BE2C (cell line): Measurements from ENCODE around the gene PKHD1.
A peak's percentile ranks its signal among the peaks of the same experiment; 100 is the strongest.

Source experiments
- DNase-seq: peaks from one replicate; pipeline ENCODE4 v3.0.0-alpha.2; 2020
- H3K27me3 ChIP-seq: fragments of 250-450 bp; sonication (Bioruptor Pico); 2 replicates; pipeline ENCODE4 v1.5.1; 2020; ENCODE audit warnings: mild to moderate bottlenecking
- H3K36me3 ChIP-seq: fragments of 250-450 bp; sonication (Bioruptor Pico); 2 replicates; pipeline ENCODE4 v1.5.1; 2020; ENCODE audit warnings: mild to moderate bottlenecking
- H3K4me1 ChIP-seq: fragments of 250-450 bp; sonication (Bioruptor Pico); 2 replicates; pipeline ENCODE4 v1.5.1; 2020
- H3K4me3 ChIP-seq: 2 replicates; pipeline ENCODE4 v1.5.1; 2011; ENCODE audit warnings: low read depth, low read length
- H3K9me3 ChIP-seq: fragments of 250-450 bp; sonication (Bioruptor Pico); 2 replicates; pipeline ENCODE4 v1.5.1; 2020
- CTCF ChIP-seq: IDR thresholded peaks from 2 replicates; pipeline ENCODE4 v1.5.1; 2012; ENCODE audit warnings: mild to moderate bottlenecking, low read depth, low read length

PKHD1 gene

GRCh38 chr6:51788121-51788520 is 299.3 kb downstream of the PKHD1 start:
- Histone ChIP-seq H3K9me3 (no peaks in the 10 kb centered on the region), H3K36me3 (no peaks in the 10 kb centered on the region), H3K27me3 (no peaks in the 10 kb centered on the region), H3K4me3 (no peak overlapping the region), H3K4me1 (peaks cover 4% of the 10 kb centered on the region; the same call in 1 of the 2 replicates)
- TF ChIP-seq CTCF: no peak
- DNase-seq: no peak

- DNase-seq: no peak
- H3K36me3 ChIP-seq: no peaks in the 10 kb centered on the region
- H3K27me3 ChIP-seq: no peaks in the 10 kb centered on the region
- no peaks in the 10 kb centered on the region for H3K9me3 ChIP-seq
- no peak for TF ChIP-seq CTCF
- peaks cover 12% of the 10 kb centered on the region for H3K4me1 ChIP-seq
- no peak overlapping the region for H3K4me3 ChIP-seq
Observed at GRCh38 chr6:51778666-51779065, 308.7 kb downstream of the PKHD1 start.

- peak overlapping the region; percentile 29 for H3K4me3 ChIP-seq
- H3K4me1 ChIP-seq: peaks cover 12% of the 10 kb centered on the region
- TF ChIP-seq CTCF: no peak
- H3K9me3 ChIP-seq: no peaks in the 10 kb centered on the region
- no peaks in the 10 kb centered on the region for H3K36me3 ChIP-seq
- no peaks in the 10 kb centered on the region for H3K27me3 ChIP-seq
- DNase-seq: no peak
Observed at GRCh38 chr6:51777618-51778017, 309.8 kb downstream of the PKHD1 start.

GRCh38 chr6:51775942-51776860 is 311.2 kb downstream of the PKHD1 start:
- no peaks in the 10 kb centered on the region for H3K27me3 ChIP-seq
- H3K4me3 ChIP-seq: no peak overlapping the region
- no peaks in the 10 kb centered on the region for H3K36me3 ChIP-seq
- H3K9me3 ChIP-seq: no peaks in the 10 kb centered on the region
- TF ChIP-seq CTCF: no peak
- DNase-seq: no peak
- H3K4me1 ChIP-seq: peaks cover 12% of the 10 kb centered on the region

GRCh38 chr6:51768087-51768486 is 319.3 kb downstream of the PKHD1 start:
- DNase-seq: no peak
- Histone ChIP-seq H3K4me3 (no peak overlapping the region), H3K9me3 (no peaks in the 10 kb centered on the region), H3K36me3 (no peaks in the 10 kb centered on the region), H3K27me3 (no peaks in the 10 kb centered on the region), H3K4me1 (no peaks in the 10 kb centered on the region)
- TF ChIP-seq CTCF: no peak

- H3K4me1 ChIP-seq: no peaks in the 10 kb centered on the region
Observed at GRCh38 chr6:51765230-51765629, 322.2 kb downstream of the PKHD1 start.

More at GRCh38 chr6:51765230-51765629, 322.2 kb downstream of the PKHD1 start:
- H3K36me3 ChIP-seq: no peaks in the 10 kb centered on the region
- no peaks in the 10 kb centered on the region for H3K27me3 ChIP-seq
- no peak overlapping the region for H3K4me3 ChIP-seq
- TF ChIP-seq CTCF: no peak
- no peak for DNase-seq
- no peaks in the 10 kb centered on the region for H3K9me3 ChIP-seq
